Measurements from ENCODE around the gene ZNF575. TPM values are rescaled to one million over a fixed set of nuclear protein-coding genes. Genes with fewer than 3 reads are reported as not detected.
A peak's percentile ranks its signal among the peaks of the same experiment; 100 is the strongest.

Gene ZNF575
- total RNA-seq, 1 donor from 2014 or later, result 1.3 TPM

- no peak overlapping the region for H3K9ac ChIP-seq (ENCODE audit: low read length)
- H3K36me3 Mint-ChIP-seq (ENCODE audit: low read depth, unreplicated experiment), result peaks cover 22% of the 10 kb centered on the region
- H3K4me3 Mint-ChIP-seq (ENCODE audit: unreplicated experiment), result peak overlapping the region; percentile 14
Measured at GRCh38 chr19:43501661-43502418, 31.1 kb upstream of the ZNF575 start.

GRCh38 chr19:43502419-43502976 is 30.5 kb upstream of the ZNF575 start:
- Histone ChIP-seq H3K9ac (ENCODE audit: low read length) (no peak overlapping the region), H3K4me1 (ENCODE audit: insufficient read depth, low read length) (peaks cover 5% of the 10 kb centered on the region), H3K4me3 (ENCODE audit: insufficient read depth, low read depth, low read length) (no peak overlapping the region), H3K27ac (ENCODE audit: low read depth, low read length) (no peak overlapping the region), H3K79me2 (ENCODE audit: insufficient read depth, low read length) (no peaks in the 10 kb centered on the region), H3K36me3 (ENCODE audit: insufficient read depth, low read length) (no peaks in the 10 kb centered on the region), H4K20me1 (ENCODE audit: insufficient read depth, low read length) (peaks cover 3% of the 10 kb centered on the region), H3K9me3 (ENCODE audit: insufficient read depth, low read depth, low read length) (no peaks in the 10 kb centered on the region), H2AFZ (ENCODE audit: low read depth, low read length) (no peak overlapping the region), H3K27me3 (ENCODE audit: insufficient read depth, low read length) (no peaks in the 10 kb centered on the region), H3K4me2 (ENCODE audit: low read length) (peak overlapping the region; percentile 96)
- peaks cover 5% of the 10 kb centered on the region for H3K4me1 Mint-ChIP-seq (ENCODE audit: low read depth, unreplicated experiment)
- peaks cover 21% of the 10 kb centered on the region for H3K36me3 Mint-ChIP-seq (ENCODE audit: low read depth, unreplicated experiment)
- peak overlapping the region; percentile 97 for H3K4me3 Mint-ChIP-seq (ENCODE audit: unreplicated experiment)
- H3K27ac Mint-ChIP-seq (ENCODE audit: unreplicated experiment), result no peak overlapping the region
- TF ChIP-seq EZH2 (IDR thresholded peaks at IDR 0.05; ENCODE audit: insufficient read depth, low read length), result no peak
- no peak for TF ChIP-seq CTCF (IDR thresholded peaks at IDR 0.05; ENCODE audit: insufficient read depth, low read depth, low read length)
- peaks cover 13% of the 10 kb centered on the region for H3K27me3 Mint-ChIP-seq (ENCODE audit: low read depth, unreplicated experiment)
- FAIRE-seq (no peak), DNase-seq (ENCODE audit: low read depth) (no peak)
- no peaks in the 10 kb centered on the region for H3K9me3 Mint-ChIP-seq (ENCODE audit: unreplicated experiment)

More at GRCh38 chr19:43501661-43502418, 31.1 kb upstream of the ZNF575 start:
- no peaks in the 10 kb centered on the region for H3K9me3 Mint-ChIP-seq (ENCODE audit: unreplicated experiment)
- H3K27ac Mint-ChIP-seq (ENCODE audit: unreplicated experiment), result no peak overlapping the region
- peaks cover 5% of the 10 kb centered on the region for H3K4me1 Mint-ChIP-seq (ENCODE audit: low read depth, unreplicated experiment)
- no peaks in the 10 kb centered on the region for H3K36me3 ChIP-seq (ENCODE audit: insufficient read depth, low read length)
- no peak overlapping the region for H2AFZ ChIP-seq (ENCODE audit: low read depth, low read length)
- H3K4me1 ChIP-seq (ENCODE audit: insufficient read depth, low read length), result peaks cover 5% of the 10 kb centered on the region
- no peaks in the 10 kb centered on the region for H3K9me3 ChIP-seq (ENCODE audit: insufficient read depth, low read depth, low read length)
- peak overlapping the region; percentile 56 for H3K4me2 ChIP-seq (ENCODE audit: low read length)
- H3K79me2 ChIP-seq (ENCODE audit: insufficient read depth, low read length), result no peaks in the 10 kb centered on the region
- no peak for DNase-seq (ENCODE audit: low read depth)
- peak overlapping the region; percentile 13 for H3K4me3 ChIP-seq (ENCODE audit: insufficient read depth, low read depth, low read length)
- FAIRE-seq, result no peak
- no peaks in the 10 kb centered on the region for H3K27me3 ChIP-seq (ENCODE audit: insufficient read depth, low read length)
- H3K27ac ChIP-seq (ENCODE audit: low read depth, low read length), result no peak overlapping the region
- H3K27me3 Mint-ChIP-seq (ENCODE audit: low read depth, unreplicated experiment), result peaks cover 13% of the 10 kb centered on the region
- H4K20me1 ChIP-seq (ENCODE audit: insufficient read depth, low read length), result peaks cover 3% of the 10 kb centered on the region
- TF ChIP-seq CTCF (IDR thresholded peaks at IDR 0.05; ENCODE audit: insufficient read depth, low read depth, low read length), result no peak
- no peak for TF ChIP-seq EZH2 (IDR thresholded peaks at IDR 0.05; ENCODE audit: insufficient read depth, low read length)
